Astrocyte of the spinal cord (primary cell): Measurements from ENCODE around the gene BAIAP2.
"Not testable (repeated sequence)": the region's sequence is repeated elsewhere in the genome, so short reads cannot be mapped to it uniquely, and the experiment has no call there.

ENCODE experiments used
- DNase-seq: peaks from one replicate; pipeline ENCODE4 v3.0.0; 2011; ENCODE audit warnings: low read depth, low spot score
- H3K4me3 ChIP-seq: 2 replicates; pipeline ENCODE4 v1.5.1; 2011; ENCODE audit warnings: low read depth, mild to moderate bottlenecking, low read length, moderate library complexity
- CTCF ChIP-seq: IDR thresholded peaks from 2 replicates; pipeline ENCODE4 v1.5.1; 2012; ENCODE audit warnings: low read depth, mild to moderate bottlenecking, low read length, inconsistent platforms
- in situ Hi-C: cut with HindIII; loops from 2 replicates; pipeline ENCODE4 v1.10.0; 2017; ENCODE audit warnings: low sequenced_read_pairs

BAIAP2 gene

GRCh38 chr17:81027038-81027437 lies 7.9 kb upstream of the BAIAP2 start:
- no peak for TF ChIP-seq CTCF
- no peak for DNase-seq
- H3K4me3 ChIP-seq, result no peak overlapping the region
- in situ Hi-C loops, result no loop called here

GRCh38 chr17:81027591-81028505 lies 7.1 kb upstream of the BAIAP2 start:
- TF ChIP-seq CTCF, result no peak
- in situ Hi-C loops, result no loop called here
- no peak overlapping the region for H3K4me3 ChIP-seq
- DNase-seq, result no peak

- in situ Hi-C loops, result no loop called here
- no peak overlapping the region for H3K4me3 ChIP-seq
- DNase-seq, result no peak
- TF ChIP-seq CTCF, result no peak
Observed at GRCh38 chr17:81028506-81028858, 6.5 kb upstream of the BAIAP2 start.

- no peak overlapping the region for H3K4me3 ChIP-seq
- no peak for DNase-seq
- in situ Hi-C loops, result no loop called here
- no peak for TF ChIP-seq CTCF
Observed at GRCh38 chr17:81029859-81030258, 5.1 kb upstream of the BAIAP2 start.

GRCh38 chr17:81030312-81030711 lies 4.6 kb upstream of the BAIAP2 start:
- in situ Hi-C loops, DNase-seq, H3K4me3 ChIP-seq: not testable (repeated sequence)

- H3K4me3 ChIP-seq, result no peak overlapping the region
- no peak for DNase-seq
- TF ChIP-seq CTCF, result no peak
- in situ Hi-C loops, result no loop called here
Observed at GRCh38 chr17:81030741-81031565, 4.0 kb upstream of the BAIAP2 start.
